ENCODE data around the gene NMNAT2. TPM values are rescaled to one million over a fixed set of nuclear protein-coding genes. Genes with fewer than 3 reads are reported as not detected.

NMNAT2 gene
- total and polyA plus RNA-seq, 12 donors, result 0.35 to 6.1 (median 2.9) TPM

DNA sequence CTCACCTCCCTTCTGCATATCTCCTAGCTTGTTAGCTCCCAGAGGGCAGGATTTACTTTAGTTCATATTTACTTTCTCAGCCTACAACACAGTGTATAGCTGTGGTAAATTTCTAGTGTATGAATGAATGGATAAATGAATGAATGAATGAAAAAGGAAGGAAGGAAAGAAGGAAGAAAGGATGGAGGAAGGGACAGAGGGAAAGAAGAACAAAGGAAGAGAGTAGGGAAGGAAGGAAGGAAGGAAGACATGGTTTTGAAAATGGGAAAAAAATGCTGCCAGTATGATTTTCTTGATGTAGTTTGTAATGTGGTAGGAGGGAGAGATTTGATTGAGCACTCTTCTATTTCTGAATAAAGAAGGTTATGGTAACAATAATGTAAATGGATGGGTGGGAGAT is 185.1 kb downstream of the NMNAT2 start:
- H3K36me3 ChIP-seq (replicated peaks in 1 of 2), result no peaks in the 10 kb centered on the region
- H3K9me3 ChIP-seq (replicated peaks in 1 of 3), result no peaks in the 10 kb centered on the region
- no peak for DNase-seq
- intact Hi-C loops (cut with DNase I), result no loop called here
- peaks cover 4 to 8% of the 10 kb centered on the region in 2 donors for H3K4me1 ChIP-seq (replicated peaks in 1 of 2)
- no peak overlapping the region for H3K4me3 ChIP-seq
- no peaks in the 10 kb centered on the region for H3K27me3 ChIP-seq
- H3K27ac ChIP-seq, result no peak overlapping the region
- TF ChIP-seq POLR2A (IDR thresholded peaks at IDR 0.05), result no peak
- TF ChIP-seq, protein P1, sequence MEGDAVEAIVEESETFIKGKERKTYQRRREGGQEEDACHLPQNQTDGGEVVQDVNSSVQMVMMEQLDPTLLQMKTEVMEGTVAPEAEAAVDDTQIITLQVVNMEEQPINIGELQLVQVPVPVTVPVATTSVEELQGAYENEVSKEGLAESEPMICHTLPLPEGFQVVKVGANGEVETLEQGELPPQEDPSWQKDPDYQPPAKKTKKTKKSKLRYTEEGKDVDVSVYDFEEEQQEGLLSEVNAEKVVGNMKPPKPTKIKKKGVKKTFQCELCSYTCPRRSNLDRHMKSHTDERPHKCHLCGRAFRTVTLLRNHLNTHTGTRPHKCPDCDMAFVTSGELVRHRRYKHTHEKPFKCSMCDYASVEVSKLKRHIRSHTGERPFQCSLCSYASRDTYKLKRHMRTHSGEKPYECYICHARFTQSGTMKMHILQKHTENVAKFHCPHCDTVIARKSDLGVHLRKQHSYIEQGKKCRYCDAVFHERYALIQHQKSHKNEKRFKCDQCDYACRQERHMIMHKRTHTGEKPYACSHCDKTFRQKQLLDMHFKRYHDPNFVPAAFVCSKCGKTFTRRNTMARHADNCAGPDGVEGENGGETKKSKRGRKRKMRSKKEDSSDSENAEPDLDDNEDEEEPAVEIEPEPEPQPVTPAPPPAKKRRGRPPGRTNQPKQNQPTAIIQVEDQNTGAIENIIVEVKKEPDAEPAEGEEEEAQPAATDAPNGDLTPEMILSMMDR (IDR thresholded peaks at IDR 0.05), result no peak

DNA sequence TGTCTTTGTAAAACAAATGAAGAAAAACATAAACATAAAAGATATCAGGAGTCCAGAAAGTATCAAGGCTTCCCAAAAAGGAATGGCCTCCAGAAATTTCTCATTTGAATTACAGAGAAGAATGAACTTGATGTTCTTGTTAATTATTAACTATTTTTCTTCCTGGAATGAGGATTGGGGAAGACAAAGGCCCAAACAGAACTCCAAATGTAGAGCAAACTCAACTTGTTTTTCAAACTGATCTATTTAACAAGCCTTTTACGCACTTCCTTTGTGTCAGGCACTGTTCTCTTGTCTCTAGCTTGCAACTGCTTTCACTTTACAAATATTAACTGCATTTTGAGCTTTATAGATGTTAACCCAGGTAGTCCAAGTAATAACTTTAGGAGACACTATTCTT is 186.6 kb downstream of the NMNAT2 start:
- intact Hi-C loops (cut with DNase I), result no loop called here

DNA sequence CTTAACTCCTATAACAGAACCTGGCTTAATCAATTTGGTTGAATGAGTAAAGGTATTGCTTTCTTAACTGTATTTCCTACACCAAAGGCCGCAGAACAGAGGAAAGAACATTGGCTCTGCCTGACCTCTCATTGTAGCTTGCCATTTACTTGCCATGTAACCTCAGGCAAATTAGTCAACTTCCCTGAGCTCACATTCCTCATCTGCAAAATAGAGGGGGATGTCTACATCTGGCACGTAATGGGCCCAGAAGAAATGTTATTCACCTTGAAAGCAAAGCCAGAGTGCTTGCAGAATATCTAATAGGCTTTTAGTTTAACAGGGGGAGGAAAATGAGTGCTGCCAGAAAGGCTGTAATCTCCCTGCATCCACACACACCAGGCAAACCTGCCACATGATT is 187.8 kb downstream of the NMNAT2 start:
- WGBS, 4 donors, result 87 to 97% (median 91%) methylated on average over 2 of the region's 2 CpGs
- no peaks in the 10 kb centered on the region for H3K27me3 ChIP-seq
- H3K4me1 ChIP-seq (replicated peaks in 1 of 2), result peaks cover 4 to 8% of the 10 kb centered on the region in 2 donors
- H3K27ac ChIP-seq, result no peak overlapping the region
- H3K4me3 ChIP-seq, result no peak overlapping the region
- H3K36me3 ChIP-seq (replicated peaks in 1 of 2), result no peaks in the 10 kb centered on the region
- intact Hi-C loops (cut with DNase I), result no loop called here
- DNase-seq, result no peak
- H3K9me3 ChIP-seq (replicated peaks in 1 of 3), result no peaks in the 10 kb centered on the region
- TF ChIP-seq POLR2A (IDR thresholded peaks at IDR 0.05), result no peak
- TF ChIP-seq, protein P1 (IDR thresholded peaks at IDR 0.05), result no peak

More for the DNA sequence above, 186.6 kb downstream of the NMNAT2 start:
- Histone ChIP-seq H3K27ac (no peak overlapping the region), H3K9me3 (replicated peaks in 1 of 3) (no peaks in the 10 kb centered on the region), H3K4me1 (replicated peaks in 1 of 2) (peaks cover 4 to 8% of the 10 kb centered on the region in 2 donors), H3K4me3 (no peak overlapping the region), H3K27me3 (no peaks in the 10 kb centered on the region), H3K36me3 (replicated peaks in 1 of 2) (no peaks in the 10 kb centered on the region)
- WGBS, 4 donors, result 93 to 100% (median 99%) methylated on average over 1 of the region's 1 CpG
- DNase-seq, result no peak
- TF ChIP-seq POLR2A (IDR thresholded peaks at IDR 0.05), result no peak
- TF ChIP-seq, protein P1 (IDR thresholded peaks at IDR 0.05), result no peak

DNA sequence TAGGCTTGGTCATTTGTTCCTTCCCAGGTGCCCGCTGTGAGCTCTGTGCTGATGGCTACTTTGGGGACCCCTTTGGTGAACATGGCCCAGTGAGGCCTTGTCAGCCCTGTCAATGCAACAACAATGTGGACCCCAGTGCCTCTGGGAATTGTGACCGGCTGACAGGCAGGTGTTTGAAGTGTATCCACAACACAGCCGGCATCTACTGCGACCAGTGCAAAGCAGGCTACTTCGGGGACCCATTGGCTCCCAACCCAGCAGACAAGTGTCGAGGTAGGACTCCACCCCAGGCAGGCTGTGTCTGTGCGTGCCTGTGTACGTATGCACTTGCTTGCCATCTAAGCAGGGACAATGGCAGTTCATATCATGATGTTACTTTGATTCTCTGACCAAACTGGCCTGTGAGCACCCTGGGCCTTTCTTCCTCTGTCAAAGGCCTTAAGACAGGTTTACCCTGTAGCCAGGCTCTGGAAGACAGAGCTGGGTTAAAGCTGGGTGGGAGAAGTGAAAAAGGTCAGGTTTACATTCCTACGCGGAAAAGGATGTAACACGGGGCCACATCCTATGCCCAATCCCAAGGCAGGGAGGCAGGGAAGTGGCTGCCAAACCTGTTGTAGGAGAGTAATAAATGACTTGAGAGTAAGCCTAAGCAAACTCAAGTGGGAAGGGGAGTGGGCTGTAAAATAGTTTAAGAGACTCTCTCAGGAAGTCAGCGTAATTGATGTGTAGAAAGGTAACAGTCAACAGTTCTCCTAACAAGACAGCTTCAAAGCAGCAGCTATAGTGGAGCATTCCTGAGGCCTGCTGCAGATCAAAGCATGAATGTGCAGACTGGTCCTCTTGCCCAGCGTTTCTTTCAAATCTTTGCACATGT is 189.6 kb downstream of the NMNAT2 start:
- no peak overlapping the region for H3K4me3 ChIP-seq
- WGBS, 4 donors, result 80 to 90% (median 87%) methylated on average over 10 to 13 of the region's 13 CpGs
- DNase-seq, result no peak
- H3K9me3 ChIP-seq (replicated peaks in 1 of 3), result no peaks in the 10 kb centered on the region
- no peaks in the 10 kb centered on the region for H3K4me1 ChIP-seq (replicated peaks in 1 of 2)
- no peak overlapping the region for H3K27ac ChIP-seq
- TF ChIP-seq POLR2A (IDR thresholded peaks at IDR 0.05), result no peak
- TF ChIP-seq, protein P1 (IDR thresholded peaks at IDR 0.05), result no peak
- intact Hi-C loops (cut with DNase I), result loop anchor here (5.0 to 10.0 kb wide), 2 partner anchors 264 to 266 kb away; no protein-coding TSS in a partner anchor
- no peaks in the 10 kb centered on the region for H3K27me3 ChIP-seq
- no peaks in the 10 kb centered on the region for H3K36me3 ChIP-seq (replicated peaks in 1 of 2)

All from adrenal gland (tissue), 12 donors.